Epidermal melanocyte (primary cell): ENCODE measurements around the gene SP100.

ENCODE experiments used
- DNase-seq: peaks from one replicate; pipeline ENCODE4 v3.0.0; 2011; ENCODE audit warnings: low spot score; ENCODE audit not compliant: insufficient read length

Gene SP100

GRCh38 chr2:230540332-230540731 is 124.3 kb downstream of the SP100 start:
- DNase-seq, result no peak

- no peak for DNase-seq
Measured at GRCh38 chr2:230541934-230542380, 126.0 kb downstream of the SP100 start.

DNA sequence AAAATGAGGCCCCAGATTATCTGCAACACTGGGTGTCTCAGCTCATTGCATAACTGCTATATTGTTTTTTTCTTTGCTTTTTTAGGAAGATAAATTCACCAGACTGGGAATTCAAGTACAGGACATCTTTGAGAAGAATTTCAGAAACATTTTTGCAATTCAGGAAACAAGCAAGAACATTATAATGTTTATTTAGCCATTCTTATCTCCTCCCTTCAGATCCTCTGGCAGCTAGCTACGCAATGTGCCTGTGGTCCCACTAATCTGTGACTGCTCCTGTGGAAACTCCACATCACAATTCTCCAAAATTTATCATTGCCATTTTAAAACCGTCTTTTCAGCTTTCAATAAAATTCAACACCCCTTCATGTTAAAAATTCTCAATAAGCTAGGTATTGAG is 126.8 kb downstream of the SP100 start:
- no peak for DNase-seq

- DNase-seq, result no peak
Measured at GRCh38 chr2:230552181-230552580, 136.2 kb downstream of the SP100 start.

- DNase-seq, result no peak
Measured at GRCh38 chr2:230557065-230557464, 141.1 kb downstream of the SP100 start.

GRCh38 chr2:230564805-230565779 is 149.1 kb downstream of the SP100 start:
- no peak for DNase-seq

DNA sequence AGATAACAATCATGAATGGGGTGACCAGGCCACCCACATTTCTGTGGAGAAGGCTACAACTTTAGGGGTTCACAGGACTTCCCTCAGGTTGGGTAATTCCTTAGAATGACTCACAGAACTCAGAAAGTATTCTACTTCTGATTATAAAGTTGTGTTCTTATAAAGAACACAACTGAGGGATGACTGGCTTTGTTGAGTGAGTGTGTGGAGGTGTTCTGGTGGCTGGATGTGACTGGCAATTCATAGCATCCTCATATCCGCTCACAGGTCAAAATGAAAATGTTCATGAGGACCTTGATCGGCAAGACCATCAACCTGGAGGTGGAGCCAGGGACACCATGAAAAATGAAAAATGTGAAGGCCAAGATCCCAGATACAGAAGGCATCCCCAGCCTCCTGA is 153.3 kb downstream of the SP100 start:
- no peak for DNase-seq

- no peak for DNase-seq
Measured at GRCh38 chr2:230570987-230571386, 155.0 kb downstream of the SP100 start.

DNA sequence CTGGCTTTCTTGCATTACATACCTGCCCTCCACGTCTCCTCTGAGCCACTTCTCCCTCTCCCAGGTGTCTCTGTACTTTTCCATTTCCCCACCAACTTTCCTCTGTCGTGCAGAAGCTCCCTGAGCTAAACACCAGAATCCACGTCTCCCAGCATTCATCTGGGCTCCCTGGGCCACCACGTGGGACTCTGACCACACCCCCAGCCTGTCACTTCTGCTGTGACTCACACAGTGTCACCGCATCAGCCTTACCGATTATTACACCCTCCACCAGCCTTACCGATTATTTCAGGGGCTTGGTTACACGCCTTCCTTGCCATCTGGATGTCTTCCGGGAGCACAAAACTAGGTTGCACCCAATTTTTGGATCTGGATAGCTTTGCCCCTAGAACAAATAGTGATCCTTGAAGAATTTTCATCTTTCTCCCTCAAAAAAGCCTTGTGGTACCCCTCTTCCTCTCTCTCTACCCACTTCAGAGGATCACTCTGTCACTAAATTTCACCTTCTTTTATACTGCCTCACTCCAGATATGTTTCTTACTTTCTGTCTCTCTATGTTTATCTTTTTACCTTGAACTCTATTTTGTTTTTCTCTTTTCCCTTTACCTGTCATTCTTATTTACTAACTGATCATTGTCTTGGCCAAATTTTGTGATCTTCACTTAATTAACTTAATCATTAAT is 159.8 kb downstream of the SP100 start:
- DNase-seq, result no peak

DNA sequence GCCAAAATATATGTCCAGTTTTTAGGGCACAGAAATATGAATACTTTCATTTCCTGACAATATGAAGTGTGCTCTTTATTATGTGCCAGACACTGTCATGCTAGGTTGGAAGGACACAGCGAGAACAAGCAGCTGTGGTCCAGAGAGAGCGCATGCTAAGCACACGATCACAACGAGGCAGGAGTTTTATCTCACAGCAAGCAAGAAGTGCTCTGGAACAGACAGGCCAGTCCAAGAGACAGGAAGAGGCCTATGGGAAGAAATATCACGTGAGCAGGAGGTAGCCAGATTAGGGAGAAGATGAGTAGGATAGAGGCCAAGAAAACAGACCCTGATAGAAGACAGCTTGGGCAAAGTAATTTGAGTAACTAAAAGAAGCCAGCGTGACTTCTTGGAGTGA is 161.1 kb downstream of the SP100 start:
- DNase-seq, result no peak

DNA sequence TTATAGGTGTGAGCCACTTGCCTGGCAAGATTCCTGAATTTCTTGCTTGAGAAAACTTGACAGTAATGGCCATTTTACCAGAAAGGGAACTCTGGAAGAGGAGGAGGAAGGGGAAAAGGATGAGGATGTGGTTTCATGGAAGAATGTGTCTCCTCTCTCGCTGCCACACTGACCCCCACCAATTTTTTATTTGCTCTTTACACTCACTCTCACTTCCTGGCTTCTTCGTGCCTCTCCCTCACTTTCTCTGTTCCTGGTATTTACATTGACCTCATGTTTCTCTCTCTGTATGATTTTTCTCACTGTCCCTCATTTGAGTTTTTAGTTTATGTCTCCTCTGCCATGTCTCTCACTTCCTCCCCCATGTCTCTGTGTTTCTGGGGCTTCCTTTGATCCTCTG is 162.1 kb downstream of the SP100 start:
- no peak for DNase-seq

- DNase-seq, result no peak
Measured at GRCh38 chr2:230582851-230583283, 166.9 kb downstream of the SP100 start.

DNA sequence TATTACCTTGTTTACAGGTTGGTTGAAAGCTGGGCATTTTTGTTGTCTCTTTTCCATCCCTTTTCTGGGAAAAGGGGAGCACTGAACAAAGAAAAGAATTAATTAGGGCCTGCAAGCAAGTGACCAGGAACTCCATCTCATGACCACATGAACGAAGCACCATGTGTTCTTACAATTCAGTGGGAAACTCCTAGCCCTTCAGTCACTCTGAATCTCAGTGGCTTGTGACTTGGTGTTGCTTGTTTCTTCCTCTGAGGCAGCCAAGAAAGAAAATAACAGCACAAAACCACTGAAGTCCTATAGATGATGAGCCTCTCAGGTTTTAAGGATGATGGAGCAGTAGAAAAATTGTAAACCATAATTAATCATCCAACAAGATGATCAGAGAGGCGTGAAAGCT is 167.6 kb downstream of the SP100 start:
- no peak for DNase-seq

- DNase-seq, result no peak
Measured at GRCh38 chr2:230586328-230586982, 170.5 kb downstream of the SP100 start.

DNA sequence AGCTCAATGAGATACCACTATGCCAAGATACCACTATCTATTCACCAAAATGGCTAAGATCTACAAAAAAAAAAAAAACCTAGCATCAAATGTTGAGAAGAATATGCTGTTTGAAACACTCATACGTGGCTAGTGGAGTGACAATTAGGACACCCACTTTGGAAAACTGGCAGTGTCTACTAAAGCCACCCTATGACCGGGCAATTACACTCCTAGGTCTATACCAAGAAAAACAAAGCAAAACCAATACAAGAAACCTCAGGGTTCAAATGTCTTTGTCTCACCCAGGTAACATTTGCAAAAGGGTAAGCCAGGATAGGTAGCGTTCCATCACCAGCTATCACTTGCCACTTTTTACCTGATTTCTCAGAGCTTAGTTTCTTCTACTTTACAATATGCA is 173.0 kb downstream of the SP100 start:
- no peak for DNase-seq

DNA sequence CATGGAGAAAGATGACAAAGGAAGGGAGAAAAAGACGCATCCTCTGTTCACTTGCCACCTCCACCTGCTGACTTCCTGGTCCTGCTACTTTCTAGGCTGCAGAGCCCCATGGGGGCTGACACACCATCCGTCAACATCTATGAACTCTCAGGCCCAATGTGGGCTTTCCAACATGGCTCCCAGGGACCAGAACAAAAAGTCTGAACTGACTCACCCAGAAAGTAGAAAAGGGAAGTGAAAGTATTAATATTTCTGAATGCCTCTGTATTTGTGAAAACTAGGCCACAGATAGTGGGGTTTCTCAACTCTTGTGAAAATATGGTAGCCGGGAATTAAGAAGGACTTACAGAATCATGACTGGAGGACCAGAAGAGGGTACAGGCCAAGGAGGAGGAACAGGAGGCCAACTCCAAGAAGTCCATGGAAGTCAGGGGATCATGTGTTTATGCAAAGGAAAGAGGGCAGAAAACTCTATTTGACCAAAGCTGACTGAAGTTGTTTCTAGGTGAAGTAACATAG is 173.6 kb downstream of the SP100 start:
- DNase-seq, result no peak

GRCh38 chr2:230590333-230590732 is 174.3 kb downstream of the SP100 start:
- DNase-seq, result no peak

- DNase-seq, result no peak
Measured at GRCh38 chr2:230591850-230592249, 175.8 kb downstream of the SP100 start.

DNA sequence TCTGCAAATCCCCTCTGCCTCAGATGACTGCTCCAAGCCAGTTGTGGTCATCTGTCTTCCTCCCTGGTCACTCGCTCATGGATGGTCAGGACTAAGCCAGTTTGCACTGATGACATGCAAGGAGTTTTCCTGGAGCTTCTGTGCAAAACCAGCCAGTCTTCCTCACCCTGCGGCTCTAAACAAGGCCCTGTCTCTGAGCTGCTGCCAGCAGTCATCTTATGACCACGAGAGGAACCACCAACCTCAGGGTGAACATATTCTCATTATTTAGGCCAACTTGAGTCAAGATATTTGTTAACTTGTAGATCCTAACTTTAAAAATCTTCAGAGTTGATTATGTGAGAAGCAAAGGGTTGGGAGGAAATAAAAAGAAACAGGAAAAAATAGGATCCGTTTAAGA is 176.8 kb downstream of the SP100 start:
- no peak for DNase-seq
